HepG2 (cell line): ENCODE measurements around the gene JMJD7. TPM values are rescaled to one million over a fixed set of nuclear protein-coding genes. Genes with fewer than 3 reads are reported as not detected.

Source experiments
- ATAC-seq: fragments of 200-7000 bp; cut with Tn5 transposase; 3 replicates; pipeline ENCODE4 v1.9.1; 2020; ENCODE audit warnings: mild to moderate bottlenecking, moderate library complexity
- BruUV-seq: library from RNA; stranded (reverse); fragments of 400-500 nt; replicated peaks from 2 replicates; lab custom pipeline; 2021; lab: Mats Ljungman, UMichigan
- CTCF ChIA-PET: fragments of 300-600 bp; formaldehyde crosslinking; extraction: SDS; loops from one replicate; lab custom pipeline; 2021; ENCODE audit warnings: low total read pairs, inconsistent platforms, low intra/inter-chr PET ratio; lab: Yijun Ruan, JAX
- POLR2A ChIA-PET: fragments of 350-600 bp; sonication (Branson Sonifier 250); formaldehyde crosslinking; loops from one replicate; lab custom pipeline; 2020; ENCODE audit warnings: antibody characterized with exemption, inconsistent platforms; lab: Yijun Ruan, JAX
- DNase-seq: peaks from one replicate; pipeline ENCODE4 v3.0.0-alpha.2; 2015; ENCODE audit warnings: low spot score
- FAIRE-seq: peaks from 3 replicates; lab custom pipeline; 2011; peaks lifted over from hg19 to GRCh38; lab: Jason Lieb, UNC
- H2AFZ ChIP-seq: one replicate; pipeline ENCODE4 v1.6.1; 2011; ENCODE audit warnings: low read length, inconsistent platforms
- H3K27ac ChIP-seq: fragments of 300-600 bp; 3 replicates; pipeline ENCODE4 v1.8.0; 2011; ENCODE audit warnings: mixed run types, mild to moderate bottlenecking, mixed read lengths, low read length, inconsistent platforms; ENCODE audit not compliant: insufficient read depth; ENCODE audit errors: extremely low read length
- H3K27me3 ChIP-seq, 2 experiments: fragments of 200-600 bp in 1 of 2; 2 replicates in 1 of 2; 3 replicates in 1 of 2; pipeline versions ENCODE4 v1.6.0 to v1.8.0; 2011; ENCODE audit warnings: low read length in 2 of 2, mild to moderate bottlenecking in 2 of 2, moderate library complexity in 2 of 2, inconsistent platforms in 1 of 2; ENCODE audit not compliant: insufficient read depth in 2 of 2, control insufficient read depth in 1 of 2
- H3K36me3 ChIP-seq, 2 experiments: fragments of 200-600 bp in 1 of 2; replicated peaks in 1 of 2; 2 replicates in 1 of 2; 3 replicates in 1 of 2; pipeline versions ENCODE4 v1.5.1 to v1.8.0; 2011; ENCODE audit warnings: low read length in 2 of 2, inconsistent platforms in 1 of 2; ENCODE audit not compliant: insufficient read depth in 2 of 2, control insufficient read depth in 1 of 2
- H3K4me1 ChIP-seq: 2 replicates; pipeline ENCODE4 v1.5.1; 2012; ENCODE audit warnings: low read length, inconsistent platforms; ENCODE audit not compliant: insufficient read depth
- H3K4me2 ChIP-seq: 2 replicates; pipeline ENCODE4 v1.6.0; 2011; ENCODE audit warnings: low read depth, low read length, inconsistent platforms
- H3K4me3 ChIP-seq, 3 experiments: fragments of 200-600 bp in 1 of 3; sonication (generic), shearing (Covaris generic) in 1 of 3; replicated peaks in 1 of 3; 2 replicates each; pipeline ENCODE4 v1.5.1; 2011 to 2016; ENCODE audit warnings: low read length in 3 of 3, inconsistent platforms in 2 of 3, low read depth in 2 of 3, mild to moderate bottlenecking in 2 of 3, control low read depth in 1 of 3, mixed read lengths in 1 of 3; ENCODE audit not compliant: insufficient read depth in 1 of 3
- H3K79me2 ChIP-seq: one replicate; pipeline ENCODE4 v1.6.1; 2011; ENCODE audit warnings: low read length, inconsistent platforms; ENCODE audit not compliant: insufficient read depth
- H3K9ac ChIP-seq: 2 replicates; pipeline ENCODE4 v1.6.0; 2011; ENCODE audit warnings: mild to moderate bottlenecking, low read depth, low read length, inconsistent platforms; ENCODE audit not compliant: insufficient read depth
- H3K9me3 ChIP-seq: 2 replicates; pipeline ENCODE4 v1.5.1; 2012; ENCODE audit warnings: mild to moderate bottlenecking, low read length
- H4K20me1 ChIP-seq: 2 replicates; pipeline ENCODE4 v1.6.0; 2011; ENCODE audit warnings: inconsistent platforms, mild to moderate bottlenecking, low read length, moderate library complexity; ENCODE audit not compliant: insufficient read depth
- ELF4 ChIP-seq: sonication (generic); formaldehyde crosslinking; IDR thresholded peaks from 2 replicates; pipeline ENCODE4 v1.5.0; 2020; ENCODE audit warnings: missing genetic modification reagents, mild to moderate bottlenecking, moderate library complexity, borderline replicate concordance
- MED1 ChIP-seq: sonication (generic); formaldehyde crosslinking; IDR thresholded peaks from 2 replicates; pipeline ENCODE4 v1.4.0; 2020; ENCODE audit warnings: missing genetic modification reagents
- PITX1 ChIP-seq: sonication (generic); formaldehyde crosslinking; IDR thresholded peaks from 2 replicates; pipeline ENCODE4 v1.5.1; 2020; ENCODE audit warnings: mild to moderate bottlenecking, missing genetic modification reagents
- TCF7 ChIP-seq: sonication (generic); IDR thresholded peaks from 2 replicates; pipeline ENCODE4 v1.6.1; 2016; ENCODE audit warnings: antibody characterized with exemption, low read depth
- ZNF605 ChIP-seq: sonication (generic); formaldehyde crosslinking; IDR thresholded peaks from 2 replicates; pipeline ENCODE4 v1.8.0; 2022; ENCODE audit warnings: mild to moderate bottlenecking, missing genetic modification reagents
- ZNF703 ChIP-seq: sonication (generic); formaldehyde crosslinking; IDR thresholded peaks from 2 replicates; pipeline ENCODE4 v1.5.1; 2020; ENCODE audit warnings: missing genetic modification reagents, mild to moderate bottlenecking, moderate library complexity, borderline replicate concordance
- ZNF724P ChIP-seq: sonication (generic); formaldehyde crosslinking; IDR thresholded peaks from 2 replicates; pipeline ENCODE4 v1.8.0; 2022; ENCODE audit warnings: missing genetic modification reagents, borderline replicate concordance
- ZNF761 ChIP-seq: sonication (generic); formaldehyde crosslinking; conservative IDR thresholded peaks from 2 replicates; pipeline ENCODE4 v1.4.0; 2020; ENCODE audit warnings: mild to moderate bottlenecking, missing genetic modification reagents
- ZNF776 ChIP-seq: sonication (generic); formaldehyde crosslinking; IDR thresholded peaks from 2 replicates; pipeline ENCODE4 v1.4.0; 2020; ENCODE audit warnings: mild to moderate bottlenecking, missing genetic modification reagents
- WGBS: methylation state at CpG from one replicate; pipeline ENCODE4 v1.1.6; 2017; ENCODE audit warnings: low lambda C conversion rate; 5-methylcytosine and 5-hydroxymethylcytosine counted together
- in situ Hi-C: cut with HindIII; loops from 2 replicates; pipeline ENCODE4 v1.10.0; 2017; ENCODE audit warnings: low pct_unique_long_range_greater_than_20kb; ENCODE audit not compliant: extremely low pct_ligation_motif_present
- intact Hi-C: fragments of 100-400 bp; cut with micrococcal nuclease; formaldehyde crosslinking; loops from one replicate; pipeline ENCODE4 v1.10.0; 2022; ENCODE audit not compliant: unreplicated experiment
- polyA plus RNA-seq, 8 experiments: library from polyadenylated mRNA; depleted of rRNA in 3 of 8; stranded (reverse) in 7 of 8; unstranded in 1 of 8; fragments of >200 nt; fragmentation: Illumina TruSeq in 4 of 8; extraction: Trizol in 4 of 8; gene quantifications; 2 replicates each; pipeline versions ENCODE4 v1.2.1 to v1.2.3, GENCODE V29; 2011 to 2016; ENCODE audit warnings: low read depth in 4 of 8, missing spikeins in 1 of 8, mixed read lengths in 1 of 8; ENCODE audit not compliant: insufficient read depth in 1 of 8
- total RNA-seq, 5 experiments: library from RNA; depleted of rRNA; stranded (reverse); fragments of >200 nt; fragmentation: Illumina TruSeq; extraction: Trizol; gene quantifications; 2 replicates each; pipeline ENCODE4 v1.2.3, GENCODE V29; 2016; ENCODE audit warnings: low read depth in 1 of 5
- TF ChIP-seq, protein P1 (sequence below): IDR thresholded peaks from 2 replicates; pipeline ENCODE4 v1.6.1; 2016; ENCODE audit warnings: mild to moderate bottlenecking, missing biosample characterization, missing genetic modification reagents
- TF ChIP-seq, protein P2 (sequence below): sonication (generic); formaldehyde crosslinking; IDR thresholded peaks from 2 replicates; pipeline ENCODE4 v1.4.0; 2020; ENCODE audit warnings: missing genetic modification reagents

Gene JMJD7
- total and polyA plus RNA-seq, 2 of the 13 experiments (the other 11 are each of a cell fraction or from before 2014, with no cell fraction given) = 6.4 to 7.1 TPM

DNA sequence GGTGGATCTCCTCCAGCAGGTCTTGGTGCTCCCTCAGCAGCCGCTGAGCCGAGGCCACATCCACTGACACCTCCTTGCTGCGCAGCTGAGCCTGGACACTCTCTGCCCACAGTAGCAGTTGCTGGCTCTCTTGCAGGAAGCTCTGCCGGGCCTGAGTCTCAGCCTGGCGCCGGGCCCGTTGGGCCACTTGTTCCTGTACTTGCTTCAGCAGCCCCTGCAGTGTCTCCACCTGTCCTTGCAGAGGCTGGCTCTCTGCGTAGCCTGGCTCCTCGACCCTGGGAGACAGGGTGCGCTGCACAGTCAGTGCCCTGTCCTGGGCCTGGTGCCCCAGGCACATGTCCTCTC, 50.4 kb downstream of the JMJD7 start:
- WGBS = no CpG with 5 or more reads among the region's 10 CpGs
- Histone ChIP-seq H3K4me2 (no peak overlapping the region), H3K79me2 (no peaks in the 10 kb centered on the region), H3K36me3 (no peaks in the 10 kb centered on the region), H3K4me3 (no peak overlapping the region), H4K20me1 (no peaks in the 10 kb centered on the region), H3K4me1 (peaks cover 17% of the 10 kb centered on the region; the same call in 1 of the 2 replicates), H3K27ac (no peak overlapping the region), H2AFZ (no peak overlapping the region), H3K9ac (no peak overlapping the region), H3K9me3 (no peaks in the 10 kb centered on the region), H3K27me3 (peaks cover 16 to 77% of the 10 kb centered on the region in 2 experiments; a peak in 4 of 5 replicates)
- DNase-seq = no peak
- no TSS peak for BruUV-seq
- FAIRE-seq = no peak
- POLR2A ChIA-PET = no interaction called here
- in situ Hi-C loops (no loop called here), intact Hi-C loops (loop anchor here (1.0 kb wide), 1 partner anchor 26 kb away; no protein-coding TSS in a partner anchor)
- ATAC-seq = no peak
- no peak for TF ChIP-seq ZNF703 (CRISPR knock-in tag)
- CTCF ChIA-PET = no interaction called here

DNA sequence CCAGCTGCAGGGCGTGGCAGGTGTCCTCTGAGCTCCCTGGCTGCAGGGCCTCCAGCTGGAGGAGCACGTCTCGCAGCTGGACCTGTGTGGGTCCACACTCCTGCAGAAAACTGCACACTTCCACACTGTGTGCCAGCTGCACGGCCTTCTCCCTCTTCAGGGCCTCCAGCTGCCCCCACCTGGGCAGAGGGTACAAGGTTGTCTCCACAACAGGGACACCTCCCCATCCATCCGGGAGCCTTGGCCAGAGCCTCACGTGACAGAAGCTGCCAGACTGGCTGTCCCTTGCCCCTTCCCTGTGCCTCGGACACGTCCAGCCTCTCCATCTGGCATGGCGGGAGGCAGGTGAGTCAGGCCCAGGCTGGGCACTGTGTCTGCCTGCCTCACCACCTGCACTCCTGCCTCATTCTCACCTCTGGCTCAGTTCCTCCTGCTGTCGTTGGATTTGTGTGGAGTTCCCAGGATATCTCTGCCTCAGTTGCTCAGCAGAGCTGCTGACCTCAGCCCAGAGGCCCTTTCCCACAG, 51.5 kb downstream of the JMJD7 start:
- no peak for ATAC-seq
- Histone ChIP-seq H3K4me2 (no peak overlapping the region), H3K36me3 (no peaks in the 10 kb centered on the region), H3K9me3 (no peaks in the 10 kb centered on the region), H3K27me3 (peaks cover 16 to 68% of the 10 kb centered on the region in 2 experiments; a peak in 4 of 5 replicates), H3K4me1 (peaks cover 17% of the 10 kb centered on the region; the same call in 1 of the 2 replicates), H4K20me1 (0 out of 2 replicates have a peak, but pooled peaks cover under 1% of the 10 kb centered on the region), H3K79me2 (no peaks in the 10 kb centered on the region), H3K4me3 (no peak overlapping the region), H3K9ac (no peak overlapping the region), H2AFZ (no peak overlapping the region), H3K27ac (no peak overlapping the region)
- no peak for DNase-seq
- intact Hi-C loops (no loop called here), in situ Hi-C loops (no loop called here)
- CTCF ChIA-PET = no interaction called here
- no TSS peak for BruUV-seq
- 17% methylated on average over 2 of the region's 10 CpGs for WGBS
- FAIRE-seq = no peak
- POLR2A ChIA-PET = no interaction called here
- TF ChIP-seq ZNF761 (CRISPR knock-in tag) (no peak), ELF4 (no peak), TCF7 (no peak), ZNF776 (CRISPR knock-in tag) (no peak), ZNF605 (CRISPR knock-in tag) (no peak), MED1 (CRISPR knock-in tag) (no peak), ZNF724P (CRISPR knock-in tag) (no peak), PITX1 (CRISPR knock-in tag) (no peak)
- TF ChIP-seq, protein P1, sequence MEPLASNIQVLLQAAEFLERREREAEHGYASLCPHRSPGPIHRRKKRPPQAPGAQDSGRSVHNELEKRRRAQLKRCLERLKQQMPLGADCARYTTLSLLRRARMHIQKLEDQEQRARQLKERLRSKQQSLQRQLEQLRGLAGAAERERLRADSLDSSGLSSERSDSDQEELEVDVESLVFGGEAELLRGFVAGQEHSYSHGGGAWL (CRISPR knock-in tag) = no peak
- TF ChIP-seq, protein P2, sequence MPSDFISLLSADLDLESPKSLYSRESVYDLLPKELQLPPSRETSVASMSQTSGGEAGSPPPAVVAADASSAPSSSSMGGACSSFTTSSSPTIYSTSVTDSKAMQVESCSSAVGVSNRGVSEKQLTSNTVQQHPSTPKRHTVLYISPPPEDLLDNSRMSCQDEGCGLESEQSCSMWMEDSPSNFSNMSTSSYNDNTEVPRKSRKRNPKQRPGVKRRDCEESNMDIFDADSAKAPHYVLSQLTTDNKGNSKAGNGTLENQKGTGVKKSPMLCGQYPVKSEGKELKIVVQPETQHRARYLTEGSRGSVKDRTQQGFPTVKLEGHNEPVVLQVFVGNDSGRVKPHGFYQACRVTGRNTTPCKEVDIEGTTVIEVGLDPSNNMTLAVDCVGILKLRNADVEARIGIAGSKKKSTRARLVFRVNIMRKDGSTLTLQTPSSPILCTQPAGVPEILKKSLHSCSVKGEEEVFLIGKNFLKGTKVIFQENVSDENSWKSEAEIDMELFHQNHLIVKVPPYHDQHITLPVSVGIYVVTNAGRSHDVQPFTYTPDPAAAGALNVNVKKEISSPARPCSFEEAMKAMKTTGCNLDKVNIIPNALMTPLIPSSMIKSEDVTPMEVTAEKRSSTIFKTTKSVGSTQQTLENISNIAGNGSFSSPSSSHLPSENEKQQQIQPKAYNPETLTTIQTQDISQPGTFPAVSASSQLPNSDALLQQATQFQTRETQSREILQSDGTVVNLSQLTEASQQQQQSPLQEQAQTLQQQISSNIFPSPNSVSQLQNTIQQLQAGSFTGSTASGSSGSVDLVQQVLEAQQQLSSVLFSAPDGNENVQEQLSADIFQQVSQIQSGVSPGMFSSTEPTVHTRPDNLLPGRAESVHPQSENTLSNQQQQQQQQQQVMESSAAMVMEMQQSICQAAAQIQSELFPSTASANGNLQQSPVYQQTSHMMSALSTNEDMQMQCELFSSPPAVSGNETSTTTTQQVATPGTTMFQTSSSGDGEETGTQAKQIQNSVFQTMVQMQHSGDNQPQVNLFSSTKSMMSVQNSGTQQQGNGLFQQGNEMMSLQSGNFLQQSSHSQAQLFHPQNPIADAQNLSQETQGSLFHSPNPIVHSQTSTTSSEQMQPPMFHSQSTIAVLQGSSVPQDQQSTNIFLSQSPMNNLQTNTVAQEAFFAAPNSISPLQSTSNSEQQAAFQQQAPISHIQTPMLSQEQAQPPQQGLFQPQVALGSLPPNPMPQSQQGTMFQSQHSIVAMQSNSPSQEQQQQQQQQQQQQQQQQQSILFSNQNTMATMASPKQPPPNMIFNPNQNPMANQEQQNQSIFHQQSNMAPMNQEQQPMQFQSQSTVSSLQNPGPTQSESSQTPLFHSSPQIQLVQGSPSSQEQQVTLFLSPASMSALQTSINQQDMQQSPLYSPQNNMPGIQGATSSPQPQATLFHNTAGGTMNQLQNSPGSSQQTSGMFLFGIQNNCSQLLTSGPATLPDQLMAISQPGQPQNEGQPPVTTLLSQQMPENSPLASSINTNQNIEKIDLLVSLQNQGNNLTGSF (CRISPR knock-in tag) = no peak
